ENCODE measurements around the gene CDCP2. TPM values are rescaled to one million over a fixed set of nuclear protein-coding genes. Genes with fewer than 3 reads are reported as not detected.

The CDCP2 gene
- total RNA-seq, 1 donor from 2014 or later: not detected

GRCh38 chr1:54190526-54190925 lies 37.7 kb upstream of the CDCP2 start:
- no peaks in the 10 kb centered on the region for H3K27me3 ChIP-seq (ENCODE audit: insufficient read depth, low read length)

GRCh38 chr1:54188291-54188690 lies 35.5 kb upstream of the CDCP2 start:
- Mint-ChIP-seq H3K27ac (ENCODE audit: unreplicated experiment) (no peak overlapping the region), H3K27me3 (ENCODE audit: low read depth, unreplicated experiment) (peaks cover 7% of the 10 kb centered on the region), H3K4me1 (ENCODE audit: low read depth, unreplicated experiment) (peaks cover 3% of the 10 kb centered on the region), H3K36me3 (ENCODE audit: low read depth, unreplicated experiment) (peaks cover 21% of the 10 kb centered on the region), H3K9me3 (ENCODE audit: unreplicated experiment) (peaks cover 11% of the 10 kb centered on the region), H3K4me3 (ENCODE audit: unreplicated experiment) (no peak overlapping the region)
- H3K9me3 ChIP-seq (ENCODE audit: insufficient read depth, low read depth, low read length): peaks cover 2% of the 10 kb centered on the region
- DNase-seq (ENCODE audit: low read depth): no peak
- no peaks in the 10 kb centered on the region for H3K4me1 ChIP-seq (ENCODE audit: insufficient read depth, low read length)
- H2AFZ ChIP-seq (ENCODE audit: low read depth, low read length): no peak overlapping the region
- H3K4me3 ChIP-seq (ENCODE audit: insufficient read depth, low read depth, low read length): no peak overlapping the region
- H3K79me2 ChIP-seq (ENCODE audit: insufficient read depth, low read length): no peaks in the 10 kb centered on the region
- H4K20me1 ChIP-seq (ENCODE audit: insufficient read depth, low read length): no peaks in the 10 kb centered on the region
- H3K27ac ChIP-seq (ENCODE audit: low read depth, low read length): no peak overlapping the region
- FAIRE-seq: no peak
- H3K9ac ChIP-seq (ENCODE audit: low read length): no peak overlapping the region
- H3K27me3 ChIP-seq (ENCODE audit: insufficient read depth, low read length): no peaks in the 10 kb centered on the region
- no peak overlapping the region for H3K4me2 ChIP-seq (ENCODE audit: low read length)
- TF ChIP-seq, protein P1, sequence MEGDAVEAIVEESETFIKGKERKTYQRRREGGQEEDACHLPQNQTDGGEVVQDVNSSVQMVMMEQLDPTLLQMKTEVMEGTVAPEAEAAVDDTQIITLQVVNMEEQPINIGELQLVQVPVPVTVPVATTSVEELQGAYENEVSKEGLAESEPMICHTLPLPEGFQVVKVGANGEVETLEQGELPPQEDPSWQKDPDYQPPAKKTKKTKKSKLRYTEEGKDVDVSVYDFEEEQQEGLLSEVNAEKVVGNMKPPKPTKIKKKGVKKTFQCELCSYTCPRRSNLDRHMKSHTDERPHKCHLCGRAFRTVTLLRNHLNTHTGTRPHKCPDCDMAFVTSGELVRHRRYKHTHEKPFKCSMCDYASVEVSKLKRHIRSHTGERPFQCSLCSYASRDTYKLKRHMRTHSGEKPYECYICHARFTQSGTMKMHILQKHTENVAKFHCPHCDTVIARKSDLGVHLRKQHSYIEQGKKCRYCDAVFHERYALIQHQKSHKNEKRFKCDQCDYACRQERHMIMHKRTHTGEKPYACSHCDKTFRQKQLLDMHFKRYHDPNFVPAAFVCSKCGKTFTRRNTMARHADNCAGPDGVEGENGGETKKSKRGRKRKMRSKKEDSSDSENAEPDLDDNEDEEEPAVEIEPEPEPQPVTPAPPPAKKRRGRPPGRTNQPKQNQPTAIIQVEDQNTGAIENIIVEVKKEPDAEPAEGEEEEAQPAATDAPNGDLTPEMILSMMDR (IDR thresholded peaks at IDR 0.05; ENCODE audit: insufficient read depth, low read depth, low read length): no peak
- no peak for TF ChIP-seq EZH2 (IDR thresholded peaks at IDR 0.05; ENCODE audit: insufficient read depth, low read length)
- no peaks in the 10 kb centered on the region for H3K36me3 ChIP-seq (ENCODE audit: insufficient read depth, low read length)

More at GRCh38 chr1:54190526-54190925, 37.7 kb upstream of the CDCP2 start:
- no peak overlapping the region for H2AFZ ChIP-seq (ENCODE audit: low read depth, low read length)
- Mint-ChIP-seq H3K4me3 (ENCODE audit: unreplicated experiment) (no peak overlapping the region), H3K4me1 (ENCODE audit: low read depth, unreplicated experiment) (peaks cover 3% of the 10 kb centered on the region), H3K36me3 (ENCODE audit: low read depth, unreplicated experiment) (peaks cover 19% of the 10 kb centered on the region), H3K9me3 (ENCODE audit: unreplicated experiment) (peaks cover 6% of the 10 kb centered on the region), H3K27ac (ENCODE audit: unreplicated experiment) (no peak overlapping the region), H3K27me3 (ENCODE audit: low read depth, unreplicated experiment) (peaks cover 9% of the 10 kb centered on the region)
- no peaks in the 10 kb centered on the region for H3K9me3 ChIP-seq (ENCODE audit: insufficient read depth, low read depth, low read length)
- no peaks in the 10 kb centered on the region for H4K20me1 ChIP-seq (ENCODE audit: insufficient read depth, low read length)
- H3K9ac ChIP-seq (ENCODE audit: low read length): no peak overlapping the region
- H3K36me3 ChIP-seq (ENCODE audit: insufficient read depth, low read length): no peaks in the 10 kb centered on the region
- H3K27ac ChIP-seq (ENCODE audit: low read depth, low read length): no peak overlapping the region
- no peaks in the 10 kb centered on the region for H3K4me1 ChIP-seq (ENCODE audit: insufficient read depth, low read length)
- DNase-seq (ENCODE audit: low read depth): no peak
- no peak for TF ChIP-seq EZH2 (IDR thresholded peaks at IDR 0.05; ENCODE audit: insufficient read depth, low read length)
- TF ChIP-seq, protein P1 (IDR thresholded peaks at IDR 0.05; ENCODE audit: insufficient read depth, low read depth, low read length): no peak
- no peak overlapping the region for H3K4me2 ChIP-seq (ENCODE audit: low read length)
- no peak overlapping the region for H3K4me3 ChIP-seq (ENCODE audit: insufficient read depth, low read depth, low read length)
- H3K79me2 ChIP-seq (ENCODE audit: insufficient read depth, low read length): no peaks in the 10 kb centered on the region
- no peak for FAIRE-seq

DNA sequence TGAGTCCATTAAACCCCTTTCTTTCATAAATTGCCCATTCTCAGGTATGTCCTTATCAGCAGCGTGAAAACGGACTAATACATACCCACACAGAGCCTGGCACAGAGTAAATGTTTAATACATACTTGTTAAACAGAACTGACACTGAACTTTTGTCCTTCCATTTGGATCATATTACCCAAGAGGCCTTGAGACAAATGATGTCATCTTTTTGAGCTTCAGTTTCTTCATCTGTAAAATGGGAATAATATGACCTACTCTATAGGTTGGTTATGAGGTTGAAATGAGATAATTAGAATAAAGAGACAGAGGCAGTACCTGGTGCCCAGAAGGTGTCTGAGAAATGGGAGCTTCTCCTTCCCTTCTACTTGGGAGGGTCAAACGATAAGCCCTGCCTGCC lies 33.3 kb upstream of the CDCP2 start:
- Histone ChIP-seq H3K4me2 (ENCODE audit: low read length) (no peak overlapping the region), H4K20me1 (ENCODE audit: insufficient read depth, low read length) (no peaks in the 10 kb centered on the region), H3K36me3 (ENCODE audit: insufficient read depth, low read length) (no peaks in the 10 kb centered on the region), H3K4me1 (ENCODE audit: insufficient read depth, low read length) (no peaks in the 10 kb centered on the region), H3K27me3 (ENCODE audit: insufficient read depth, low read length) (no peaks in the 10 kb centered on the region), H3K79me2 (ENCODE audit: insufficient read depth, low read length) (no peaks in the 10 kb centered on the region), H3K27ac (ENCODE audit: low read depth, low read length) (no peak overlapping the region), H3K9ac (ENCODE audit: low read length) (no peak overlapping the region), H2AFZ (ENCODE audit: low read depth, low read length) (no peak overlapping the region), H3K9me3 (ENCODE audit: insufficient read depth, low read depth, low read length) (peaks cover 2% of the 10 kb centered on the region), H3K4me3 (ENCODE audit: insufficient read depth, low read depth, low read length) (no peak overlapping the region)
- Mint-ChIP-seq H3K36me3 (ENCODE audit: low read depth, unreplicated experiment) (peaks cover 23% of the 10 kb centered on the region), H3K9me3 (ENCODE audit: unreplicated experiment) (peaks cover 11% of the 10 kb centered on the region), H3K4me3 (ENCODE audit: unreplicated experiment) (no peak overlapping the region), H3K4me1 (ENCODE audit: low read depth, unreplicated experiment) (peaks cover 6% of the 10 kb centered on the region), H3K27me3 (ENCODE audit: low read depth, unreplicated experiment) (peaks cover 7% of the 10 kb centered on the region), H3K27ac (ENCODE audit: unreplicated experiment) (no peak overlapping the region)
- no peak for DNase-seq (ENCODE audit: low read depth)
- TF ChIP-seq, protein P1 (IDR thresholded peaks at IDR 0.05; ENCODE audit: insufficient read depth, low read depth, low read length): no peak
- TF ChIP-seq EZH2 (IDR thresholded peaks at IDR 0.05; ENCODE audit: insufficient read depth, low read length): no peak
- FAIRE-seq: no peak
